ENCODE results near the gene ELFN1.

Gene ELFN1

GRCh38 chr7:1668396-1669063, 1.5 kb upstream of the ELFN1 start:
- Histone ChIP-seq H3K4me3 (ENCODE audit: low read length) (no peak overlapping the region), H3K27me3 (ENCODE audit: control insufficient read depth, insufficient read depth, low read length) (peaks cover 28% of the 10 kb centered on the region), H3K36me3 (ENCODE audit: control insufficient read depth, insufficient read depth, low read length) (no peaks in the 10 kb centered on the region), H3K9ac (ENCODE audit: low read length) (no peak overlapping the region), H3K27ac (ENCODE audit: low read depth, low read length) (no peak overlapping the region), H3K4me1 (ENCODE audit: control insufficient read depth, insufficient read depth, low read length) (no peaks in the 10 kb centered on the region)

GRCh38 chr7:1669064-1669951, 769 bp upstream of the ELFN1 start:
- Histone ChIP-seq H3K4me3 (ENCODE audit: low read length) (no peak overlapping the region), H3K36me3 (ENCODE audit: control insufficient read depth, insufficient read depth, low read length) (no peaks in the 10 kb centered on the region), H3K9ac (ENCODE audit: low read length) (no peak overlapping the region), H3K27ac (ENCODE audit: low read depth, low read length) (no peak overlapping the region), H3K4me1 (ENCODE audit: control insufficient read depth, insufficient read depth, low read length) (no peaks in the 10 kb centered on the region), H3K27me3 (ENCODE audit: control insufficient read depth, insufficient read depth, low read length) (peaks cover 21% of the 10 kb centered on the region)

GRCh38 chr7:1670894-1671593, 967 bp downstream of the ELFN1 start:
- H3K36me3 ChIP-seq (ENCODE audit: control insufficient read depth, insufficient read depth, low read length): no peaks in the 10 kb centered on the region
- no peak overlapping the region for H3K4me3 ChIP-seq (ENCODE audit: low read length)
- no peaks in the 10 kb centered on the region for H3K4me1 ChIP-seq (ENCODE audit: control insufficient read depth, insufficient read depth, low read length)
- no peak overlapping the region for H3K9ac ChIP-seq (ENCODE audit: low read length)
- H3K27me3 ChIP-seq (ENCODE audit: control insufficient read depth, insufficient read depth, low read length): peaks cover 21% of the 10 kb centered on the region
- H3K27ac ChIP-seq (ENCODE audit: low read depth, low read length): no peak overlapping the region

- H3K4me3 ChIP-seq (ENCODE audit: low read length): no peak overlapping the region
- H3K9ac ChIP-seq (ENCODE audit: low read length): no peak overlapping the region
- H3K27me3 ChIP-seq (ENCODE audit: control insufficient read depth, insufficient read depth, low read length): peaks cover 19% of the 10 kb centered on the region
- no peaks in the 10 kb centered on the region for H3K4me1 ChIP-seq (ENCODE audit: control insufficient read depth, insufficient read depth, low read length)
- H3K36me3 ChIP-seq (ENCODE audit: control insufficient read depth, insufficient read depth, low read length): no peaks in the 10 kb centered on the region
- no peak overlapping the region for H3K27ac ChIP-seq (ENCODE audit: low read depth, low read length)
Measured at GRCh38 chr7:1671594-1672451, 1.7 kb downstream of the ELFN1 start.

GRCh38 chr7:1672851-1673486, 2.9 kb downstream of the ELFN1 start:
- Histone ChIP-seq H3K36me3 (ENCODE audit: control insufficient read depth, insufficient read depth, low read length) (no peaks in the 10 kb centered on the region), H3K4me1 (ENCODE audit: control insufficient read depth, insufficient read depth, low read length) (no peaks in the 10 kb centered on the region), H3K4me3 (ENCODE audit: low read length) (no peak overlapping the region), H3K27me3 (ENCODE audit: control insufficient read depth, insufficient read depth, low read length) (peaks cover 18% of the 10 kb centered on the region), H3K27ac (ENCODE audit: low read depth, low read length) (no peak overlapping the region), H3K9ac (ENCODE audit: low read length) (no peak overlapping the region)

GRCh38 chr7:1673581-1674118, 3.6 kb downstream of the ELFN1 start:
- H3K27ac ChIP-seq (ENCODE audit: low read depth, low read length): no peak overlapping the region
- no peaks in the 10 kb centered on the region for H3K36me3 ChIP-seq (ENCODE audit: control insufficient read depth, insufficient read depth, low read length)
- H3K27me3 ChIP-seq (ENCODE audit: control insufficient read depth, insufficient read depth, low read length): peaks cover 13% of the 10 kb centered on the region
- no peak overlapping the region for H3K4me3 ChIP-seq (ENCODE audit: low read length)
- H3K4me1 ChIP-seq (ENCODE audit: control insufficient read depth, insufficient read depth, low read length): no peaks in the 10 kb centered on the region
- H3K9ac ChIP-seq (ENCODE audit: low read length): no peak overlapping the region

GRCh38 chr7:1674161-1675035, 4.3 kb downstream of the ELFN1 start:
- Histone ChIP-seq H3K9ac (ENCODE audit: low read length) (no peak overlapping the region), H3K27ac (ENCODE audit: low read depth, low read length) (no peak overlapping the region), H3K4me3 (ENCODE audit: low read length) (no peak overlapping the region), H3K36me3 (ENCODE audit: control insufficient read depth, insufficient read depth, low read length) (no peaks in the 10 kb centered on the region), H3K4me1 (ENCODE audit: control insufficient read depth, insufficient read depth, low read length) (no peaks in the 10 kb centered on the region), H3K27me3 (ENCODE audit: control insufficient read depth, insufficient read depth, low read length) (peaks cover 11% of the 10 kb centered on the region)

- no peak overlapping the region for H3K4me3 ChIP-seq (ENCODE audit: low read length)
- H3K9ac ChIP-seq (ENCODE audit: low read length): no peak overlapping the region
- no peaks in the 10 kb centered on the region for H3K4me1 ChIP-seq (ENCODE audit: control insufficient read depth, insufficient read depth, low read length)
- peaks cover 10% of the 10 kb centered on the region for H3K27me3 ChIP-seq (ENCODE audit: control insufficient read depth, insufficient read depth, low read length)
- H3K36me3 ChIP-seq (ENCODE audit: control insufficient read depth, insufficient read depth, low read length): no peaks in the 10 kb centered on the region
- no peak overlapping the region for H3K27ac ChIP-seq (ENCODE audit: low read depth, low read length)
Measured at GRCh38 chr7:1675036-1675671, 5.1 kb downstream of the ELFN1 start.

- H3K4me3 ChIP-seq (ENCODE audit: low read length): no peak overlapping the region
- H3K27me3 ChIP-seq (ENCODE audit: control insufficient read depth, insufficient read depth, low read length): peaks cover 10% of the 10 kb centered on the region
- H3K27ac ChIP-seq (ENCODE audit: low read depth, low read length): no peak overlapping the region
- H3K9ac ChIP-seq (ENCODE audit: low read length): no peak overlapping the region
- no peaks in the 10 kb centered on the region for H3K4me1 ChIP-seq (ENCODE audit: control insufficient read depth, insufficient read depth, low read length)
- no peaks in the 10 kb centered on the region for H3K36me3 ChIP-seq (ENCODE audit: control insufficient read depth, insufficient read depth, low read length)
Measured at GRCh38 chr7:1675673-1676549, 5.8 kb downstream of the ELFN1 start.

GRCh38 chr7:1676550-1677078, 6.5 kb downstream of the ELFN1 start:
- Histone ChIP-seq H3K36me3 (ENCODE audit: control insufficient read depth, insufficient read depth, low read length) (no peaks in the 10 kb centered on the region), H3K27me3 (ENCODE audit: control insufficient read depth, insufficient read depth, low read length) (peaks cover 4% of the 10 kb centered on the region), H3K27ac (ENCODE audit: low read depth, low read length) (no peak overlapping the region), H3K4me1 (ENCODE audit: control insufficient read depth, insufficient read depth, low read length) (no peaks in the 10 kb centered on the region), H3K9ac (ENCODE audit: low read length) (no peak overlapping the region), H3K4me3 (ENCODE audit: low read length) (no peak overlapping the region)

All from rectal smooth muscle tissue (tissue), 1 donor.